ENCODE measurements around the gene BRD3OS. TPM values are rescaled to one million over a fixed set of nuclear protein-coding genes. Genes with fewer than 3 reads are reported as not detected.

The BRD3OS gene
- total and polyA plus RNA-seq, 2 of the 13 experiments (the other 11 are each of a cell fraction or from before 2014, with no cell fraction given) = 4.9 to 5.7 TPM

DNA sequence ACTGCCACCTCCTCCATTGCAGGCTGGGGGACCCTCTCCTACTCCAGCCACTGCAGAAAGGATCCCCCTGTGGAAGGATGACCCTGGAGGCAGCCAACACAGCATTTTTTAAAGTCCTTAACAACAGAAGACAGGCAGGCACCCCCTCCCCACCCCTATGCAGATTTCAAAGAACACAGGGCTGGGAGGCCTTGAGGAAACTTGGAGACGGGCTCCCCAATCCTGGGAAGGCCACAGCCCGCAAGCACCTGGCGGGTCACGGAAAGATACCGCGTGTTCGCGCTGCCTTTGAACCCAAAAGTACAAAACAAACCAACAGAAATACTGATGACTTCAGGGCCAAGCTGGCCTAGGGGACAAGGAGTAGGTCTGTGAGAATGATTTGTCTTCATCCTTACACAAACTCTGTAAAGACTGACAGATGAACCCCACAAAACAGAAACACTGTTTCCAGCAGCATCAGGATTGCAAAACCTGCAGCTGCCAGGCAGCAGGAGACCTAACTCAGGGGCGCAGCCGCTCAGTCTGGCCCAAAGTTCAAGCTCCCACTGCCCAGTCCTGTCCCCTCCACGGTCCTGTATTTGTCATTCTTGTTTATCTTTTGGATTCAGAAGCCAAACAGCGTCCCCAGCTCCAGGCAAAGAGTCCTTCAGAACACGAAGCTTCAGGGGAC, 46.9 kb upstream of the BRD3OS start (continued):
- TF ChIP-seq ZBTB37 (CRISPR knock-in tag; IDR thresholded peaks at IDR 0.05) (no peak), ZMAT3 (CRISPR knock-in tag; conservative IDR thresholded peaks at IDR 0.05) (peak; percentile 75; the same call in 1 of the 2 replicates), ZNF780A (CRISPR knock-in tag; IDR thresholded peaks at IDR 0.05) (no peak), E2F5 (CRISPR knock-in tag; conservative IDR thresholded peaks at IDR 0.05) (no peak), CCDC6 (CRISPR knock-in tag; IDR thresholded peaks at IDR 0.05) (no peak; the same call in 1 of the 2 replicates), ZMYM2 (CRISPR knock-in tag; IDR thresholded peaks at IDR 0.05) (no peak), MXD1 (CRISPR knock-in tag; IDR thresholded peaks at IDR 0.05) (no peak), TFAP4 (IDR thresholded peaks at IDR 0.05; ENCODE audit: borderline replicate concordance, low read depth) (peak; percentile 87), ZNF430 (CRISPR knock-in tag; IDR thresholded peaks at IDR 0.05) (no peak)
- TF ChIP-seq, protein P1, sequence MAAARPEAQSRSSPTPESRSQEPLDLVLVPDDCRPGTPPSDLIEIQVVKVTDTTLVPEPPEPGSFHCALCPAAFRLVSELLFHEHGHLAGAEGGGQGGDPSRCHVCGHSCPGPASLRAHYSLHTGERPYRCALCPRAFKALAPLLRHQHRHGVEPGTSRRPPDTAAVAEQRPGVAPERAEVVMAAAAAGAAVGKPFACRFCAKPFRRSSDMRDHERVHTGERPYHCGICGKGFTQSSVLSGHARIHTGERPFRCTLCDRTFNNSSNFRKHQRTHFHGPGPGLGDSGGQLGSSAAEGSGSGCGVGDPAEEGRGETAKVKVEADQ (CRISPR knock-in tag; IDR thresholded peaks at IDR 0.05; ENCODE audit: borderline replicate concordance) = no peak
- TF ChIP-seq, protein P2, sequence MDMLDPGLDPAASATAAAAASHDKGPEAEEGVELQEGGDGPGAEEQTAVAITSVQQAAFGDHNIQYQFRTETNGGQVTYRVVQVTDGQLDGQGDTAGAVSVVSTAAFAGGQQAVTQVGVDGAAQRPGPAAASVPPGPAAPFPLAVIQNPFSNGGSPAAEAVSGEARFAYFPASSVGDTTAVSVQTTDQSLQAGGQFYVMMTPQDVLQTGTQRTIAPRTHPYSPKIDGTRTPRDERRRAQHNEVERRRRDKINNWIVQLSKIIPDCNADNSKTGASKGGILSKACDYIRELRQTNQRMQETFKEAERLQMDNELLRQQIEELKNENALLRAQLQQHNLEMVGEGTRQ (IDR thresholded peaks at IDR 0.05; ENCODE audit: low read depth, low read length) = no peak
- TF ChIP-seq, protein P2 (CRISPR knock-in tag; IDR thresholded peaks at IDR 0.05; ENCODE audit: borderline replicate concordance) = no peak
- TF ChIP-seq, protein P3, sequence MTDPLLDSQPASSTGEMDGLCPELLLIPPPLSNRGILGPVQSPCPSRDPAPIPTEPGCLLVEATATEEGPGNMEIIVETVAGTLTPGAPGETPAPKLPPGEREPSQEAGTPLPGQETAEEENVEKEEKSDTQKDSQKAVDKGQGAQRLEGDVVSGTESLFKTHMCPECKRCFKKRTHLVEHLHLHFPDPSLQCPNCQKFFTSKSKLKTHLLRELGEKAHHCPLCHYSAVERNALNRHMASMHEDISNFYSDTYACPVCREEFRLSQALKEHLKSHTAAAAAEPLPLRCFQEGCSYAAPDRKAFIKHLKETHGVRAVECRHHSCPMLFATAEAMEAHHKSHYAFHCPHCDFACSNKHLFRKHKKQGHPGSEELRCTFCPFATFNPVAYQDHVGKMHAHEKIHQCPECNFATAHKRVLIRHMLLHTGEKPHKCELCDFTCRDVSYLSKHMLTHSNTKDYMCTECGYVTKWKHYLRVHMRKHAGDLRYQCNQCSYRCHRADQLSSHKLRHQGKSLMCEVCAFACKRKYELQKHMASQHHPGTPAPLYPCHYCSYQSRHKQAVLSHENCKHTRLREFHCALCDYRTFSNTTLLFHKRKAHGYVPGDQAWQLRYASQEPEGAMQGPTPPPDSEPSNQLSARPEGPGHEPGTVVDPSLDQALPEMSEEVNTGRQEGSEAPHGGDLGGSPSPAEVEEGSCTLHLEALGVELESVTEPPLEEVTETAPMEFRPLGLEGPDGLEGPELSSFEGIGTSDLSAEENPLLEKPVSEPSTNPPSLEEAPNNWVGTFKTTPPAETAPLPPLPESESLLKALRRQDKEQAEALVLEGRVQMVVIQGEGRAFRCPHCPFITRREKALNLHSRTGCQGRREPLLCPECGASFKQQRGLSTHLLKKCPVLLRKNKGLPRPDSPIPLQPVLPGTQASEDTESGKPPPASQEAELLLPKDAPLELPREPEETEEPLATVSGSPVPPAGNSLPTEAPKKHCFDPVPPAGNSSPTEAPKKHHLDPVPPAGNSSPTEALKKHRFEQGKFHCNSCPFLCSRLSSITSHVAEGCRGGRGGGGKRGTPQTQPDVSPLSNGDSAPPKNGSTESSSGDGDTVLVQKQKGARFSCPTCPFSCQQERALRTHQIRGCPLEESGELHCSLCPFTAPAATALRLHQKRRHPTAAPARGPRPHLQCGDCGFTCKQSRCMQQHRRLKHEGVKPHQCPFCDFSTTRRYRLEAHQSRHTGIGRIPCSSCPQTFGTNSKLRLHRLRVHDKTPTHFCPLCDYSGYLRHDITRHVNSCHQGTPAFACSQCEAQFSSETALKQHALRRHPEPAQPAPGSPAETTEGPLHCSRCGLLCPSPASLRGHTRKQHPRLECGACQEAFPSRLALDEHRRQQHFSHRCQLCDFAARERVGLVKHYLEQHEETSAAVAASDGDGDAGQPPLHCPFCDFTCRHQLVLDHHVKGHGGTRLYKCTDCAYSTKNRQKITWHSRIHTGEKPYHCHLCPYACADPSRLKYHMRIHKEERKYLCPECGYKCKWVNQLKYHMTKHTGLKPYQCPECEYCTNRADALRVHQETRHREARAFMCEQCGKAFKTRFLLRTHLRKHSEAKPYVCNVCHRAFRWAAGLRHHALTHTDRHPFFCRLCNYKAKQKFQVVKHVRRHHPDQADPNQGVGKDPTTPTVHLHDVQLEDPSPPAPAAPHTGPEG (CRISPR knock-in tag; IDR thresholded peaks at IDR 0.05) = no peak
